CD4-positive, alpha-beta T cell treated with Interleukin-17A for 1 hour (primary cell): ENCODE results near the gene CTNND2.
"Not testable (repeated sequence)": the region's sequence is repeated elsewhere in the genome, so short reads cannot be mapped to it uniquely, and the experiment has no call there.

Experiments used
- DNase-seq: peaks from one replicate; pipeline ENCODE4 v3.0.0-alpha.2; 2020

The CTNND2 gene

DNA sequence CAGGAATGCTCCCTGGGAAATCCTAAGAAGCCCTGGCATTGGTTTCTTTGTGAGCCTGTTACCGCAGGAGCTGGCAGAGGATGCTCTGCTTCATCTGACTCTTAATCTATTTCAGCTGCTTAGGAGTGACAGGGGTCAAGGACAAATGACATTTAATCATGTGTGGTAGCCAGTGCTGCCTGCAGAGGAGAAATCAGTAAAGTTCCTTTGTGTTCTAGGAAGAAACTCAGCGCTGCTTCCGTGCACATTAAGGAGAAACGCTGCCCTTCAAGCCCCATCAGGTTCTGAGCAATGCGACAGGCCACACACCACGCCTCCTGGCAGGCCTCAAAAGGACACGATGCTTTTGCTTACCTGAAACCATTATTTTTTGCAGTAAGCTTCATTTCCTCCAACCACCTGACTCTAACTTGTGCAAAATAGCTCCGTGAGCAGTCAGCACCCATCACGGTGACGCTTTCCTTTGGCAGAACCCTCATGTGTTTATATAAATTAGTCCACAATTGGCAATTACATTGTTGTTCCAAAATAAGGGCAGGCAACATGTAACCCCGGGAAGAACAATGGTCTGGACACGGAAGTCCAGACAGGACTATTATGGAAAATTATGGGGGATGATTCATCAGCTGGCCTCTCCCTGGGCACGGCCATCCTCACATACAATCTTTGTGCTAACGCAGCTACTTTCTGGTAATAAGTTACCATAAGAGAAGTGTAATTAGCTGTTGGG lies 755.3 kb downstream of the CTNND2 start:
- no peak for DNase-seq

DNA sequence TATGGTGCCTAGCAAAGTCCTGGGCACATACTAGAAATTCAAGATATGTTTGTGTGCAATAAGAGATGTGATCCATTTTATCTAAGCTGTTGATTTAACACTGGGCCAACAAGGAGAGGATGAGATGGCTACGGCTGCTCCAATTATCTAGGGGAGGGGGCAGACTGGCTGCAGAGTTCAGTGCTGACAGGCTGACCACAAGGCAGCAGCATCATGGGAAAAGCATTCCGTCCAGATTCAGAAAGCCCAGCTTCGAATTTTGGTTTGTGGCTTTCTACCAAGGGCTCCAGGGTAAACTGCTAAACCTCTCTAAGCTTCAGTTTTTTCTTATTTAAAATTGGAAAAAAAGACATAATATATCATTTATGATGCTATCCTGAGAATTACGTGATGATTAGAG lies 758.1 kb downstream of the CTNND2 start:
- no peak for DNase-seq

DNA sequence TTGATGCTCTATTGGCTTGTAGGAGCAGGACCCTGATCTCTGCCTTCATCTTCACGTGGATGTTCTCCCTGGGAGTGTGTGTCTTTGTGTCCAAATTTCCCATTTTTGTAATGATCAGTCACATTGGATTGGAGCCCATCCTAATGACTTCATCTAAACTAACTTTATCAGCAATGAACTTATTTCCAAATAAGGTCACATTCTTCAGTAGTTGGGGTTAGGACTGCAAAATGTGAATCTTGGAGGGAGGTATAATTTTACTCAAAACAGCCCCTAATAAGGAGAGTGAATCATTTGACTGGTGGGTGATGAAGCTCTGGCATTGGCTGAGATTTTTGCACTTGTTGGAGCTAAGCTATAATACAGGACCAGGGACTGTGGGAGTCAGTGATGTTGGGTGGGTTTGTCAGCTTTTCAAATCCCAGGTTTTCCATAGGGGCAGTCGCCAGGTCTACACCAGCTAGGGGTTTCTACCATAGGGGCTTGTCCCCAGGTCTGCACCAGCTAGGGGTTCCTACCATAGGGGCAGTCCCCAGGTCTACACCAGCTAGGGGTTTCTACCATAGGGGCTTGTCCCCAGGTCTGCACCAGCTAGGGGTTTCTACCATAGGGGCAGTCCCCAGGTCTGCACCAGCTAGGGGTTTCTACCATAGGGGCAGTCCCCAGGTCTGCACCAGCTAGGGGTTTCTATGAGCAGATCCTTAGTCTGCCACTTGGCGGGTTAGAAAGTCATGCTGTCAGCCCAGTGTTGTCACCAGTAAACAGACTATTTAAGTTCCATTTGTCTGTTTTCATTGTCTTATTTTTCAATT lies 760.6 kb downstream of the CTNND2 start:
- DNase-seq = no peak

DNA sequence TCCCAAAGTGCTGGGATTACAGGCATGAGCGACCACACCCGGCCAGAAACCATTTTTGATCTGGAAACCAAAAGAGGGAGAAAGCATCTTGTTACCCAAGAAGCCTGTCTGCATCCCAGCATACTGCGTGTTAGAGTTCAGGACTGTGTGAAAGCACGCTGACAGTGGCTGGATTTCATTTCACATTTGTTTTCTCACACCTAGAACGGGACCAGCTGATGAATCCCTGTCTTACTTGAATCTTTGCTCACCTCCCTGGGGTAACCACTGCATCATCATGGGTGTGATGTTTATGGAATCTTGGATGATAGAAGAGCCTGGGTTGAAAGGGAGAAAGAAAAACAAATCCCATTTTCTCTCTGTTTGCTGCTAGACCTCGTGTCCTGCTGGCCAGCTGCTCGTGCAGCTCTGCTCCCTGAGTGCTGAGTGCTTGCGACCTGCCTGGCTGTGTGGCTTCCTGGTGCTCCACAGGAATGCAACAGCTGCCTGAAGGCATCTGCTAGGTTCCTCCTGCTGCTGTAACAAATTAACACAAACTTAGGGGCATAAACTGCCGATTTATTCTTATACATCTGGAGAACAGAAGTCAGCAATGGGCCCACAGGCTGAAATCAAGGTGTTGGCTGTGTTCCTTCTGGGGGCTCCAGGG lies 764.9 kb downstream of the CTNND2 start:
- DNase-seq = no peak

DNA sequence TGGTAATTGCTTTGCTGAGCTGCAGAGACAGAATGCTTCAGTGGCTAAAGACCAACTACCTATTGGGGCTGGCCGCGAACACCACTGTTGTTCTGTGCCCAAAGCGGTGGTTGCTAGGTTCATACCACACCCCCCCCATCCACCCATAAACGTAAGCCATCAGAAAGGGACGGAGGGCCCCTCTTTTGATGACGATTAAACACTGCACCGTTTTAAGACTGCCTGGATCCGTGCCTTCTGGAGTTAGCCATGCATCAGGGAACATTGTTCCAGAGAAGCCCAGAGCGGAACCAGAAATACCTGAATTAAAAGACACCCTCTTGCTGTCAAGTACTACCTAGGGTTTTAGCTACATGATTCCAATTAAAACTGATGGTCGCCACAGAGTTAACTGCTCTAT lies 774.1 kb downstream of the CTNND2 start:
- no peak for DNase-seq

DNA sequence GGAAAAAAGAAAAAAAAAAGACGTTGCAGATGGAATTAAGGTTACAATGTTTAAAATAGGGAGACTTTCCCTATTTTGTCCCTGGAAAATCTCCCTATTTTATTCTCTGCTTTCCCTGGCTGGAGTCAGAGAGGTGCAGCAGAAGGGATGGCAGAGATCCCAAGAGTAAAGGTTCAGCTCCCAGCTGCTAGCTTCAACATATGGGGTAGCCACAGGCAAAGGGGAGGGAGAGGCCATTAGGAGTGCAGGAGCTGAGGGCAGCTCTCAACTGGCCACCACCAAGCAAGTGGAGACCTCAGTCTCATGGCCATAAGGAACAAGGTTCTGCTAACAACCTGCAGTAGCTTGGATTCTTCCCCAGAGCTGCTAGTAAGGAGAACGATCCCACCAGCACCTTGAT lies 776.2 kb downstream of the CTNND2 start:
- no peak for DNase-seq

DNA sequence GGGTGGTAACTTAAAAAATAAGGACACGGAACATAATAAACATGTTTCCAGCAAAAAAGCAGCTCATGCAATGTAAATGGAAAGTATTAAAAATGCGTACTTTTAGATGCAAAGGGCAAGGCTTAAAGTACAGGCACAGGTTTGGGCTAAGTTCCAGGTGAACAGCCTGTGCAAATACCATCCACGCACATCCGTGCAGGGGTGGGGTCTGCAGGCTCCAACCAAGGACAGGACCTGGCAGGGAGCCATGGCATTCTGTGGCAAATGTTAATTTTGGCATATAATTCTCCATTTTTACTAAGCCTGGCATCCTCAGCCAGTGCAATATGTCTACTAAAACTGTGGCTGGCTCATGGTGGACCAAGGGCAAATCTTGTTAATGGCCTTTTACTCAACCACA lies 777.4 kb downstream of the CTNND2 start:
- no peak for DNase-seq

DNA sequence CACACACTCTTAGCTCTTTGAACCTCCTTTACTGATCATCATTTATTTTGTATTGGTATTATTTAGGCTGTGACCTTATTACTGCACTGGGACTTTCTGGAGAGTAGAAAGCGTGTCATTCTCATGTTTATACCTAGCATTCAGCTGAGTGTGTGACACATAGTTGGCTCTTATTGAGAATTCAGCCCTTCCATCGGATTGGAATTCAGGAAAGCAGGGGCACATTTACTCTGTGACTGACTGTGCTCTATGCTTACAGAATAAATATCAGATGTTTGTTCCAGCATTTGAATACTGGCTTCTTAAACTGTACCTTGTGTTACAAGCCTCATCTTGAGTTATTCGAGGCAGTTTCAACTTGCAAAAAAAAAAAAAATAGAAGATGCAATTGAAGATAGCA lies 782.4 kb downstream of the CTNND2 start:
- DNase-seq = no peak

DNA sequence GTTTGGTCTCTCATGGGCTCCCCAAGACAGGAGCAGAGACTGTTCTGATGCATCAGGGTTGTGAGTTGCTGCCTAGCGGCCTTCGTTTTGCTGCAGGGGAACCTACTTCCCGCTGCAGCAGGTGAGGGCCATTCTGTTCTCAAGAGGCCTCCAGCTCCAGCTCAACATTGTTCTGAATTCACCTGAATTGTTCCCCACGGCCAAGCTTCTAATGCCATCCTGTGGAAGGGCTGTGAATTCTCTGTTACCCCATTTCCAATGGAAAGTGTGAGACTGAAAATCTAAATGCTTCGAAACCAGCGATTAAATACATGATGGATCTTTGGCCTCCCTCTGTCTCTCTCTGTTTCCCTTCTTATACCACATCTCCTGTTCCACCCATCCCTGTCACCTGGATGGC lies 794.1 kb downstream of the CTNND2 start:
- no peak for DNase-seq

DNA sequence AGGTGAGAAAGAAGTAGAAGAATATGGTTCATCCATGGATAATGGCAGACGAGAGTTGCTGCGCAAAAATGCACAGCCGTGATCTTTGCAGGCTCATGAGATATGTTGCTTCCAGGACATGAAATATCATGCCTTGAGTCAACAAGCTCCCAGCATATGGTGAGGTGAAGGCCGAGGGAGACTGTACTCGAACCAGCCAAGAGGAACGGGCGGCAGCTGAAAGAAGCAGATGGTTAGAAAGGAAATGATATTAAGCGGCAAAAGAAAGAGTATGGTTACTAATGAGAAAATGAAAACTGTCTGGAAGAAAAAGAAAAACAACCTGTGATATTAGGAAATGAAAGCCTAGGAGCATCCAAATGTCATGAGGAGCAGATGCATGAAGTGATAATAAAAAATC lies 798.5 kb downstream of the CTNND2 start:
- DNase-seq = no peak

DNA sequence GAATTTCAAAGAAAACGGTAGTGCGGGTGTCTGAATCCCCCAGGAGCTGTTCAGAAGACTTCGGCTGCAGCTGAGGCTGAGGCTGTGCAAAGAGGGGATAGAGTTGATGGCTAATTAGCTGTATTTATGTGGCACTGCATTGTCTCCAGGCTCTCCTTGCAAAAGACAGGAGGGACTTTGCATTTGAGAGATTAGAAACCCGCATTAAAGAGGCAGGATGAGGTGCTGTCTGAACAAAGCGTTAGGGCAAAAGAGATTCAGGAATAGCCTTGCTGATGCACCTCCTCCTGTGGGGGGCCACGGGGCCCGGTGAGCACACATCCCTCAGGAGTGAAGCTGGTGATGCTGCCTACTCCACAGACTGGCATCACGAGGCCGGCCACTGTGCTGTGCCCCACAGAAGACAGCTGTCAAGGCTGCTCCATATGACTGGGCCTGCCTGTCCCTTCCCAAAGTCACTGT lies 799.6 kb downstream of the CTNND2 start:
- DNase-seq = no peak

DNA sequence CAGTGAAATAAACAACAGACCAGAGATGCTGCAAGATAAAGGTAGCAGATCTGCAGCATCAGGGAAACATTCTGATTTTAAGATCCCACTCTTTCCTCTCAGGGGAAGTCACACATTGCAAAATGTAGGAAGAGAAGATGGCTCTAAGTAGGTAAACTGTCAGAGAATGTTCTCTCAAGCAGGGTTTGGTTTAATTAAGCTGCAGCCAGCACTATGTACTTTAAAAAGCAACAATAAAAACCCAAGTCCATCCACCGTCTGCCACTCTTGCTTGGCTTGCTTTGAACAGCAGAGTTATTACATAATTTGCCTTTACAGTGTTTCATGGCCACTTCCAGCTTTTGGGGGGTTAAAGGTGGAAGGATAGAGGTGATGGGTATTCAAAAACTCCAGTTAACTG lies 800.0 kb downstream of the CTNND2 start:
- DNase-seq = no peak

DNA sequence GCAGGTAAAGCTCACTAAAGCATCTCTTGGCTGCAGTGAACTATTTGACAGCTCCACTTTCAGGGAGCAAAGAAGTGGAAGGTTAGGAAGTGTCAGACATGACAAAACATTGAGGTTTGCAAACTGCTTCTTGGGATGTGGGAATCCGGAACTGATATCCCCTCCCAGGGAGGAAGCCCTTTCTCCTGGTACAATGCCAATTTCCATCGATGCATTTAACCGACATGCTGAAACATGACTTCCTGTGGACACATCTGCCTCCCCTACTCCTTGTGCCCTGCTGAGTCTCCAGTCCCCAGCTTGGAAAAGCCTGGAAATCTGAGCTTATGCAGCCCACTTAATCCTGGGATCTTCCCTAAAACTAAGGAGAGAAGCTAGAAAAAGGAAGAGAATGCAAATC lies 820.1 kb downstream of the CTNND2 start:
- DNase-seq = no peak

DNA sequence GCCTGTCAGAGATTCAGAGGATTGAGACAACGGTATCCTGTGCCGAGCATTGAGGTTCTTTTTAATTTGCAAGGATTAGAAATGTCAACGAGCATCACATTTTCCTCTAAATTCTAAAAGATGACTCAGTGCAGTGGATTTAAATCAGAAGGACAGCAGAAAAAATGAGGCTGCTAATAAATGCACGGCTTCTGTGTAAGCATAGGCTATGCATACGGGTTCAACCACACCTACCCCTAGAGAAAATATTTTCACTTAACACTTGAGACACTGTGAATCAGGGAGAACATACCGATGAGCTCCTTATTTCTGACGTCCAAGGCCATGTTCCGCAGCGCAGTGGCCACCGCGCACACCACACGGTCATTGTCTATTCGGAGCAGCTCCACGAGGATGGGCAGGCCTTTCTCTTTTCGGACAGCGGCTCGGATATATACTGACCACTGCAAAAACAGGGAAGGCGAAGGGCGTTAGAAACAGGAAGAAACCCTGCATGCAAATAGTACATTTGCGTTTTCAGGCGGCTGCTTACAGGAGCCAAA lies 821.8 kb downstream of the CTNND2 start:
- no peak for DNase-seq

DNA sequence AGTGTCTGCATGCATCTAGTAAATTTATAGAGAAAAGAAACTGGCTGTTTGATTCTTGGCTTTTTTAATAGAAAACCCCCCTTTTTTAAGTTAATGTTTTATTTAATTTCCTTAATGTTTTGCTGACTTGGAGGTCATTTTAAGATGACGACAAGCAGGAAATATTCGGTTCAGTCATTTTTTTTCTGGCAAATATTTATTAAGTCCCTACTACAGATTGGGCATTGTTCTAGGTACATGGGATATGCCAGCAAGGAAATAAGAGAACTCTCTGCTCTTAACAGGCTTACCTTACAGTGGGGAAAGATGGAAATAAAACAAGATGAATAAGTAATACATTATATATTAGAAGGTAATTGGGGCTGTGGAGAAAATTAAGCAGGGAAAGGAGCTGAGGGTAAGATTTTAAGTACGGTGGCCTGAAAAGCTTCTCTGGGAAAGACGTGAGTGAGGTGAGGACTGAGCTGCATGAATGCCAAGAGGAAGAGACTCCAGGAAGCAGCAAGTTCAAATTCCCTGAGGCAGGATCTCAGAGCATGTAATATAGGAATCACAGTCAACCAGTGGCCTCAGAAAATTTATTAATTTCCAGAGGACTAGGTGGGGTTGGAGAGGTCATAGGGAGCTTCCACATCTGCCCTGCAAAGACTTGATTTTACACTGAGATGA lies 827.2 kb downstream of the CTNND2 start:
- no peak for DNase-seq

DNA sequence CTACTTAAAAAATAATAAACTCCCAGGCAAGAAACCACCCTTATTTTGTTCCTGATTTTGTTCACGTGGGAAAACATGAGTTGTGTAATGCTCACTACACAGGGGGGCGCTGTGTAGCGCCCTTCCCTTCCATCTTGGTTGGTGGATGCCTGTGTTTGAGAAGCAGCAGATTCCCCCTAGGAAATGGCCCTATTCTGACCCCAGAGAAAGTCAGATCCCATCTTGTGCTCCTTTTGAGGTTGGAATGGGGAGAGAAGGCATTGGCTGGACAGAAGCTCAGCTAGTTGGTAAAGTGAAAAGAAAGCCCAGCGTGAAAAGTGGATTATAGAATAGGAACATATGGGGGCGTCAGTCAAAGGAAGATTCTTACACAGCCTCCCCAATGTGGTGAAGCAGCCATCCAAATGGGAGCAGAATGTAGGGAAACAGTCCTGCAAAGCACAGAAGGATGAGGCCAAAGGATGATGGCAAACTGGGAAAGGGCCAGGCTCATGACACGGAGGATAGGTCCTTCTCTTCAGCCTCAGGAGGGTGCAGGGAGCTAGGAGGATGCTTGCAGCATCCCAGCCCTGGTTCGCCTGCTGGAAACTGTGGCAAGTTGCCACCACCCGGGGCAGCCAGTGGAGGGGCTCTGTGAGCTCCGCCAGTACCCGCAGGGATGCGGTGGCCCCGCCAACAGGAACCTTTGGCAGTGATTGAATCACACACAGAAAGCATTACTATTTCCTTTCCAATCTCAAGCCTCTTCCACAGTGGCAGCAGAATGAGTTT lies 829.0 kb downstream of the CTNND2 start:
- DNase-seq = no peak

DNA sequence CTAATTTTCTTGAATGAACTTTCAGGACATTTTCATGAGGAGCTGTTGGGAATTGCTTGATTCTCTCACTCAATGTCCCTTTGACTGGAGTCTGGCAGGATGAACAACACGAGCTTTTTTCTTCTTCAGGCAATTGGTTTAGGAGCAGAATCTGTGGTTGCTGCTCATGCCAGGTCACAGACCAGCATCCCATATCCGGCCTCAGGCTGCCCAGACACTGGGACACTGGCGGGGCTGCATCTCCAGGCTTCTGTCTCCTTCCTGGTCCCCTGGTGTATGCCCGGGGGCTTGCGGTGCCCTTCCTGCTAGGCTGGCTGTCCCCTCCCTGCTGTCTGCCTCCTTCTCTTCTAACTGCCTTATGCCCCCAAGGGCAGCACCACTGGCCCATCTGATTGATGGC lies 831.7 kb downstream of the CTNND2 start:
- DNase-seq = no peak

DNA sequence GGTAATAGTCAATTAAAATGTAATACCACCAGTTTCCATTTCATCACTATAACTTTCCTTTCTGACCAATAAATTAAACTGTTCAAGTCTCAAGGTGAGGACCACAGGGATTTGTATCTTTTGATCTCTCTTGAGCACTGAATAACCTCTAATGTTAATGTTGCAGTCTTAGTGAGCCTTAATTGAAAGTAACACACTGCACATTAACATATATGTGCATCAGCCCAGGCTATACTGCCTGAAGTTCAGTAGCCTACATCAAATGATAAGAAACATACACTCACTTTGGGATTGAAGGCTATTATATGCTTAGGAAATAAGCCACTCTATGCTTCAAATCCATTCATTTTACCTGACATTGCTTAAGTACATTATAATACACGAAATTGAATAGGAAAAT lies 832.2 kb downstream of the CTNND2 start:
- DNase-seq = no peak

DNA sequence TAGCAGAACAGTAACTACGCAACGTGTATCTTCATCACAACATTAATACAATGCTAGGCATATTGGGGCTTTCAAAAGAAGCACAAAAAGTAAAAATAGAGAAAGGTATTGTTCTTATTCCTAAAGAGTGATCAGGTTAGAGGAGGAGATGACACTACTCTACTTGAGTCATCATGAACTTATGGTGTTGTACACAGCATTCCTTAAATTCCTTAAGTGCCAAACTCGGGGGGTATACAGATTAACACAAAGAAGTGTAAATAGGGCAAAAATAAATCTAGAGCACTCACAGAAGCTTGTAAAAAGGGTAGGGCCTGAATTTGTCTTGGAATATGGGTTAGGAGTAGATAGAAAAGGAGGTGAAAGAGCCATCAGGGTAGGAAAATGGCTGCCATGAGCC lies 835.2 kb downstream of the CTNND2 start:
- DNase-seq = no peak

DNA sequence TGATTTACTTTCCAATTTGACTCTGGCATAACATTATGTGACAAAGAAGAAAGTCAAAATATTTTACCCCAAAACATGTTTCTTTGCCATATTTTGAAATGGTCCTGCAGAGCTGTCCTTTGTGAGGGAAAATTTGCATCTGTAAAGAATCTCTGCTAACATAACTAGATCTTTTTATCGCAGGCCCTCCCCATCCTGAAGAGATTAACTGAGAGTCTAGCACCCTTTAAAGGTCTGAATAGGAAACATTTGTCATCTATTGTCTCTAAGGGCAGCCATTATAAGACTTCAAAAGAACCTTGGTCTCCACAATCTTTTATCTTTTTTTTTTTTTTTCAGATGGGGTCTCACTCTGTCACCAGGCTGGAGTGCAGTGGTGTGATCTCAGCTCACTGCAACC lies 838.5 kb downstream of the CTNND2 start:
- DNase-seq = not testable (repeated sequence)

DNA sequence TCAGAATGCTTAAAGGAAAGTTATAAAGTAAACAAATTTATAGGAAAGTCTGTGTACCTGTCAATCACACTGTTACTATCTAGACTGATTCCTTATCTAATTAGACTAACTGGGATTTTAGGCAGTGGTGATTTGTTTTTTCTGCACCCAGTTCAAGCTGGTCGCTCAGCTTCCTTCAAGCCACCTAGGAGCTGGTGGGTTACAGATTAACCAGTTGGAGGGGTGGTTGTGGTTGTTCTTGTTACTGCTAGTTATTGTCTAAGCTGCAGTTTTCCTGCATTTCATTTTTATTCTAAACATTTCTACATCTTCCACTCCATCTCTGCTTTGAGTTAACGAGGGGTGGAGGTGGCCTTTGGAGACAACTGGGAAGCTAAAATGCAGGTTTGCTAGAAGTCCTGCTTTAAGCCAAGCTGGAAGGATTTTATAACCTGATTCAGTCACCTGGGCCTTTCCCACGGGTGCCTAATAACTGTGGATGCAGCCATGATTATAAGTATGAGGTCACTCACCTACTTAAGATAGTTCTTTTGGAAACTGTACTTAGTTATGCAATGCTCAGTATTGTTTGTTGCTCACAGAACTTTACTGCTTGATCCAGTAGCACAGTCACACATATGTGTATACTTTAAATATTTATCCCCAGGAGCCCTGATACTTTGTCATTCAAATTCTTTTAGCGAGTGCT lies 839.3 kb downstream of the CTNND2 start:
- DNase-seq = no peak

DNA sequence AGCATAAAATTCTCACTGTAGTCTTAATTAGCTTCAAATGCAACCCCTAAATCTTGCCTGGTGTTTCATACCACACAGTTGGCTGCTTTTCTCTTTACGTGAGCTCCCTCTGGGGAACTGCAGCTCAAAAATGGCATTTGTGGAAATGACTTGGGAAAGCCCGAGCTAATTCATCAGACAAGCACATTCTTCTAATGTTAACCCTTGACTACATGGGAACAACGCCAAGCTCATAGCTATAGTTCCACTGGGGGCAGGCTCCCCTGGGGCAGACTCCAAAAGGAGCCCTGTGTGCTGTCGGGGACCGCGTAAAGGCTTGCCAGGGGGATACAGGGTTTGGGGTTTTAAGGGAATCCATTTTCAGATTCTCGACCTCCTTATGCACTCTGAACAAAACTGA lies 841.8 kb downstream of the CTNND2 start:
- DNase-seq = no peak
